B cell (primary cell): ENCODE measurements around the gene OR4K1. TPM values are rescaled to one million over a fixed set of nuclear protein-coding genes. Genes with fewer than 3 reads are reported as not detected.

Experiments used
- ATAC-seq: fragments of 200-7000 bp; cut with Tn5 transposase; one replicate; pipeline ENCODE4 v1.10.0; 2021; ENCODE audit warnings: low read depth, mild to moderate bottlenecking, moderate number of reproducible peaks, moderate library complexity
- CTCF ChIA-PET: fragments of 350-600 bp; sonication (Branson Sonifier 250); formaldehyde crosslinking; loops from one replicate; lab custom pipeline; 2021; ENCODE audit warnings: antibody characterized with exemption, inconsistent platforms; lab: Charles Lee
- POLR2A ChIA-PET: fragments of 350-600 bp; sonication (Branson Sonifier 250); formaldehyde crosslinking; loops from one replicate; lab custom pipeline; 2021; ENCODE audit warnings: antibody characterized with exemption; lab: Charles Lee
- DNase-seq: peaks from one replicate; pipeline ENCODE4 v3.0.0; 2013
- H2AFZ ChIP-seq: 2 replicates; pipeline ENCODE4 v1.6.1; 2012; ENCODE audit warnings: mild to moderate bottlenecking, low read depth, low read length; ENCODE audit not compliant: insufficient read depth, poor library complexity, severe bottlenecking
- H3K27ac ChIP-seq, 2 donors: 1 replicate in 1 of 2; 2 replicates in 1 of 2; pipeline ENCODE4 v1.5.1; 2012 to 2013; ENCODE audit warnings: low read length in 2 of 2, mild to moderate bottlenecking in 2 of 2, moderate library complexity in 1 of 2
- H3K27me3 ChIP-seq, 4 experiments: fragments of 200-600 bp in 1 of 4; sonication (generic) in 1 of 4; replicated peaks in 1 of 4; 1 replicate in 2 of 4; 2 replicates in 2 of 4; pipeline versions ENCODE4 v1.6.1 to v1.7.0; 2013 to 2016; ENCODE audit warnings: low read length in 3 of 4, mild to moderate bottlenecking in 2 of 4, mixed read lengths in 1 of 4, moderate library complexity in 1 of 4; ENCODE audit not compliant: insufficient read depth in 4 of 4, control insufficient read depth in 3 of 4; ENCODE audit errors: control extremely low read depth in 1 of 4
- H3K36me3 ChIP-seq, 2 experiments: replicated peaks in 1 of 2; 1 replicate in 1 of 2; 2 replicates in 1 of 2; pipeline versions ENCODE4 v1.6.1 to v1.7.1; 2013; ENCODE audit warnings: low read length in 1 of 2; ENCODE audit not compliant: insufficient read depth in 2 of 2, control insufficient read depth in 1 of 2; ENCODE audit errors: control extremely low read depth in 1 of 2, extremely low read depth in 1 of 2
- H3K4me1 ChIP-seq, 2 donors: fragments of 200-600 bp in 1 of 2; sonication (generic) in 1 of 2; 1 replicate in 1 of 2; 2 replicates in 1 of 2; pipeline versions ENCODE4 v1.5.1 to v1.6.1; 2013 to 2017; ENCODE audit warnings: low read length in 2 of 2; ENCODE audit not compliant: control insufficient read depth in 2 of 2, insufficient read depth in 2 of 2
- H3K4me2 ChIP-seq: replicated peaks from 2 replicates; pipeline ENCODE3; 2012; ENCODE audit warnings: mild to moderate bottlenecking, low read depth, low read length; ENCODE audit not compliant: poor library complexity, severe bottlenecking
- H3K4me3 ChIP-seq, 5 experiments: fragments of 200-600 bp in 1 of 5; sonication (generic) in 1 of 5; 1 replicate in 3 of 5; 2 replicates in 2 of 5; pipeline versions ENCODE4 v1.5.1 to v1.7.0; 2011 to 2016; ENCODE audit warnings: low read length in 4 of 5, mild to moderate bottlenecking in 4 of 5, low read depth in 2 of 5, control low read depth in 1 of 5, moderate library complexity in 1 of 5; ENCODE audit not compliant: insufficient read depth in 1 of 5; ENCODE audit errors: control extremely low read depth in 1 of 5, extremely low read depth in 1 of 5
- H3K79me2 ChIP-seq: fragments of 200-600 bp; sonication (generic); one replicate; pipeline ENCODE4 v1.6.0; 2016; ENCODE audit warnings: low read length; ENCODE audit not compliant: control insufficient read depth, insufficient read depth
- H3K9ac ChIP-seq: fragments of 200-600 bp; sonication (generic); 2 replicates; pipeline ENCODE4 v1.6.1; 2017; ENCODE audit warnings: mild to moderate bottlenecking, low read length, moderate library complexity
- H3K9me3 ChIP-seq, 3 donors: one replicate each; pipeline versions ENCODE4 v1.6.1 to v1.7.1; 2013; ENCODE audit warnings: low read length in 2 of 3; ENCODE audit not compliant: control insufficient read depth in 2 of 3, insufficient read depth in 1 of 3; ENCODE audit errors: control extremely low read depth in 1 of 3
- H4K20me1 ChIP-seq: 2 replicates; pipeline ENCODE4 v1.6.0; 2012; ENCODE audit warnings: mild to moderate bottlenecking, low read length; ENCODE audit not compliant: insufficient read depth, control insufficient read depth, poor library complexity, severe bottlenecking
- H3K27ac Mint-ChIP-seq: one replicate; pipeline ENCODE4 v1.8.0; 2021; ENCODE audit warnings: mixed read lengths
- H3K27me3 Mint-ChIP-seq: one replicate; pipeline ENCODE4 v1.8.0; 2021; ENCODE audit warnings: mixed read lengths
- H3K4me1 Mint-ChIP-seq: one replicate; pipeline ENCODE4 v1.8.0; 2021; ENCODE audit warnings: mixed read lengths
- H3K4me3 Mint-ChIP-seq: one replicate; pipeline ENCODE4 v1.8.0; 2021; ENCODE audit warnings: mixed read lengths
- H3K9me3 Mint-ChIP-seq: one replicate; pipeline ENCODE4 v1.8.0; 2022; ENCODE audit warnings: mixed read lengths; ENCODE audit not compliant: insufficient read depth
- CTCF ChIP-seq: fragments of 200-600 bp; IDR thresholded peaks from one replicate; pipeline ENCODE4 v1.8.0; 2022; ENCODE audit warnings: antibody characterized with exemption, mild to moderate bottlenecking
- EZH2 ChIP-seq: IDR thresholded peaks from 2 replicates; pipeline ENCODE4 v1.6.1; 2012; ENCODE audit warnings: borderline replicate concordance, low read depth, mild to moderate bottlenecking, moderate library complexity, low read length; ENCODE audit not compliant: insufficient read depth, poor library complexity, severe bottlenecking
- WGBS: methylation state at CpG from one replicate; pipeline ENCODE4 v1.1.5; 2013; ENCODE audit warnings: missing lambda C conversion rate; ENCODE audit not compliant: insufficient coverage; 5-methylcytosine and 5-hydroxymethylcytosine counted together
- intact Hi-C: fragments of 100-400 bp; cut with micrococcal nuclease; formaldehyde crosslinking; loops from one replicate; pipeline ENCODE4 v1.10.0; 2022
- polyA plus RNA-seq: library from polyadenylated mRNA; depleted of rRNA; stranded (reverse); fragments of >200 nt; gene quantifications from 2 replicates; pipeline ENCODE4 v1.2.3, GENCODE V29; 2012
- total RNA-seq, 2 donors: library from RNA; stranded (reverse); fragments of 120-200 nt in 1 of 2; gene quantifications; 1 replicate in 1 of 2; 2 replicates in 1 of 2; pipeline versions ENCODE4 v1.2.3 to v1.2.4, GENCODE V29; 2013 to 2022

The OR4K1 gene
- total and polyA plus RNA-seq, 2 donors (not counting 1 experiment from before 2014, with no cell fraction given) = not detected

- WGBS = no CpG with 5 or more reads among the region's 4 CpGs
- intact Hi-C loops = no loop called here
- DNase-seq (no peak), ATAC-seq (no peak)
- TF ChIP-seq EZH2 (no peak), CTCF (no peak)
- Histone ChIP-seq H3K27ac (no peak overlapping the region), H3K9ac (no peak overlapping the region), H3K9me3 (no peaks in the 10 kb centered on the region), H3K27me3 (no peaks in the 10 kb centered on the region), H3K4me1 (no peaks in the 10 kb centered on the region), H2AFZ (no peak overlapping the region), H4K20me1 (no peaks in the 10 kb centered on the region), H3K4me3 (no peak overlapping the region), H3K79me2 (no peaks in the 10 kb centered on the region), H3K4me2 (no peak overlapping the region), H3K36me3 (no peaks in the 10 kb centered on the region)
- Mint-ChIP-seq H3K4me3 (no peak overlapping the region), H3K27me3 (no peaks in the 10 kb centered on the region), H3K4me1 (no peaks in the 10 kb centered on the region), H3K9me3 (no peaks in the 10 kb centered on the region), H3K27ac (no peak overlapping the region)
- CTCF ChIA-PET = no interaction called here
- POLR2A ChIA-PET = no interaction called here
Measured at GRCh38 chr14:19918553-19919264, 12.0 kb upstream of the OR4K1 start.

GRCh38 chr14:19920021-19920657 lies 10.6 kb upstream of the OR4K1 start, which contains the start of gene OR4K5:
Gene OR4K5, plus strand, starts transcription at chr14:19920607. Its CDS starts 0 bp downstream, at chr14:19920607.
- no peak within 1 kb of the TSS for H3K4me3 Mint-ChIP-seq
- no peaks in the 10 kb centered on the region for H3K27me3 Mint-ChIP-seq
- H3K4me3 ChIP-seq = no peak within 1 kb of the TSS
- intact Hi-C loops = no loop called here
- no peak within 1 kb of the TSS for H3K9ac ChIP-seq
- no peaks in the 10 kb centered on the region for H3K36me3 ChIP-seq
- TF ChIP-seq EZH2 (no peak), CTCF (no peak)
- CTCF ChIA-PET = no interaction called here
- H3K27ac ChIP-seq = no peak within 1 kb of the TSS
- no peaks in the 10 kb centered on the region for H3K4me1 ChIP-seq
- ATAC-seq = no peak
- H4K20me1 ChIP-seq = no peaks in the 10 kb centered on the region
- no peak within 1 kb of the TSS for H2AFZ ChIP-seq
- H3K27me3 ChIP-seq = no peaks in the 10 kb centered on the region
- no peak within 1 kb of the TSS for H3K4me2 ChIP-seq
- no peaks in the 10 kb centered on the region for H3K79me2 ChIP-seq
- no peaks in the 10 kb centered on the region for H3K9me3 Mint-ChIP-seq
- no peak for DNase-seq
- H3K9me3 ChIP-seq = peaks cover 0 to 1% (median 0%) of the 10 kb centered on the region in 3 donors
- no peak within 1 kb of the TSS for H3K27ac Mint-ChIP-seq
- H3K4me1 Mint-ChIP-seq = no peaks in the 10 kb centered on the region
- POLR2A ChIA-PET = no interaction called here
